T-helper 1 cell treated with Interleukin-12 subunit alpha and Interleukin-12 subunit beta and Interleukin-4 antibody, amounts not matched to agents 30 μg/mL and 1 μg/mL, for 36 hours (primary cell): ENCODE data around the gene MAGI3.
"Not testable (repeated sequence)": the region's sequence is repeated elsewhere in the genome, so short reads cannot be mapped to it uniquely, and the experiment has no call there.

Experiments used
- H3K27ac Mint-ChIP-seq: one replicate; pipeline ENCODE4 v1.8.0; 2021; ENCODE audit warnings: mild to moderate bottlenecking, mixed read lengths
- H3K27me3 Mint-ChIP-seq: one replicate; pipeline ENCODE4 v1.8.0; 2021; ENCODE audit warnings: low read depth, mixed read lengths
- H3K36me3 Mint-ChIP-seq: one replicate; pipeline ENCODE4 v1.8.0; 2021; ENCODE audit warnings: low read depth, mixed read lengths
- H3K4me1 Mint-ChIP-seq: one replicate; pipeline ENCODE4 v1.8.0; 2021; ENCODE audit warnings: low read depth, mixed read lengths
- H3K4me3 Mint-ChIP-seq: one replicate; pipeline ENCODE4 v1.8.0; 2021; ENCODE audit warnings: mild to moderate bottlenecking, moderate library complexity, mixed read lengths
- H3K9me3 Mint-ChIP-seq: one replicate; pipeline ENCODE4 v1.8.0; 2021; ENCODE audit warnings: mixed read lengths

The MAGI3 gene

DNA sequence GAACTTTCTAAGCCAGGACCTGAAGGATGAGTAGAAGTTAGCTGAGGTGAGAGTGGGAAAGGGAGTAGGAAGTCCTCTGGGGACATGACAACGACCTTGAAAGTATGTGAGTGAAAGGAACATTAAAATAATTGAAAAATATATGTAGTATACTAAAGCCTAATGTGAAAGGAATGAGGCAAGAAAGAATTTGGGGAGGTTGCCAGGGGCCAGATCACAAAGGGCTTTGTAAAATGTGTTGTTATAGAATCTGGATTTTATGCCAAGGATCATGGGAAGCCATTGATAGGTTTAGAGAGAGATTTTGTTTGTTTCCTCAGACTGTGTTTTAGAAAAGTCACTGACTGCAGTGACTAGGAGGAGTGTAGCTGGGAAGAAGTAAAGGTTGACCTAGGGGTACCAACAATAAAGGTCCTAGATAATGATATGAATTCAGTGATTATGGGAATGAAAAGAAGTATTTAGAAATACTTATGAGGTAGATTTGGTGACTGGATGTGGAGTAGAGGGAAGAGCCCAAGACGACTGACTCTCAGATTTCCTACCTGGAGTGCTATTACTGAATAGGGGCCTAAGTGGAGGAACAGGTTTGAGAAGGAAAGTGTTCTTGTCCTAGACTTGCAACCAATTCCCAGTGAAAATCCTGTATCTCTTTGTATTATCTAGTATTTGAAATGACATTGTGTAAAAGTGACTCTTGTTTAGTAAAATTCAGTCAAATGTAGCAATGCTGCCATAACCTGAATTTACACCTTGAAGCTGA is 189.1 kb downstream of the MAGI3 start:
- H3K27me3 Mint-ChIP-seq, result no peaks in the 10 kb centered on the region
- H3K36me3 Mint-ChIP-seq, result no peaks in the 10 kb centered on the region
- H3K4me3 Mint-ChIP-seq, result no peak overlapping the region
- H3K27ac Mint-ChIP-seq, result no peak overlapping the region
- peaks cover 4% of the 10 kb centered on the region for H3K9me3 Mint-ChIP-seq
- H3K4me1 Mint-ChIP-seq, result no peaks in the 10 kb centered on the region

DNA sequence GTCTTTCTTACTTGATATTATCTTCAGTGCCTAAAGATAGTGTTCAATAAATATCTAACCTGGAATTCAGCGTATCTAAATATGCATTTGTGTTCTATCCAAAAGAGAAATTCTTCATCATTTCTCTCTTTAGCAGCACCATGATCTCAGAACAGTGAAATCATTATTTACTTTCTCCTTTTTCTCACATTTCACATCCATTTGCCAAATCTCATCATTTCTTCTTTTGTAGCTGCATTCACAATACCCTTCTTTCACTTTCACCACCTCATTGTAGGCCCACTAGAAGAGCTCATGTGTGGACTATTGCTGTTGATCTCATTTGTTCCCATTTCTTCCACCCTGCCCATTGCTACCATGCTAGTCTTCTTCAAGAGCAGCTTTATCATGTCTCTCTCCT is 191.0 kb downstream of the MAGI3 start:
- no peaks in the 10 kb centered on the region for H3K36me3 Mint-ChIP-seq
- H3K4me1 Mint-ChIP-seq, result no peaks in the 10 kb centered on the region
- H3K4me3 Mint-ChIP-seq, result no peak overlapping the region
- H3K27me3 Mint-ChIP-seq, result no peaks in the 10 kb centered on the region
- H3K27ac Mint-ChIP-seq, result no peak overlapping the region
- H3K9me3 Mint-ChIP-seq, result no peaks in the 10 kb centered on the region

DNA sequence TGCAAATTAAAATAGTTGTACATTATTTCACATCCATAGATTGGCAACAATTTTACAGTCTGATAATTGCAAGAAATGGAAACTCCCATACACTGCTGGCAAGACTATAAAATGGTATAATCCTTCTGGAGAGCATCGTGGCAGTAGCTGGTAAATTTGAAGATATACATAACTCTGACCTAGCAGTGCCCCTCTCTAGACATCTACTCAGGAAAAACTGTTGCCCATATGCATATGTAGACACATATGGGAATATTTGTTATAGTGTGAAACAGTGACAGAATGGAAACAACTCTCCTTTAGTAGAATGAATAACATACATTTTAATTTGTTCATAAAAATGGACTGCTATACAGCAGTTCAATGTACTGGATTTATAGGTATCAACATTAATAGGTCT is 191.8 kb downstream of the MAGI3 start:
- Mint-ChIP-seq H3K9me3 (no peaks in the 10 kb centered on the region), H3K4me3 (no peak overlapping the region), H3K27me3 (no peaks in the 10 kb centered on the region), H3K4me1 (no peaks in the 10 kb centered on the region), H3K27ac (no peak overlapping the region), H3K36me3 (no peaks in the 10 kb centered on the region)

DNA sequence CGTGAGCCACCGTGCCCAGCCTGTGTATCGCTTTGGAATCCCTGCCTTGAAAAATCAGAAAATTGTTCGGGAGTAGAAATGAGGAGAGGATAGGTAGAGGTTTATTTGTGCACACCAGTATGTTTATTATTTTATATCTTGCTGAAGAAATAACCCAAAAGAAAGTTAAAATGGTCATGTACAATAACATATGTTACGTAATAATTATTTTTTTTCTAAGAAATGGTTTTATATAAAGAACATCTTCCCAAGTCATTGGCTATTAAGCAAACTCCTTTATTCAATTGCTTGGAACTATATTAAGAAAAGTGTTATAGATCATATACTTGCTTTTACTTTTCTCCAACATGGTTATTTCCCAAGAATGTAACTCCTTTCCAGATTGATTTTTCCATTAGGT is 197.2 kb downstream of the MAGI3 start:
- H3K36me3 Mint-ChIP-seq, result no peaks in the 10 kb centered on the region
- H3K4me1 Mint-ChIP-seq, result no peaks in the 10 kb centered on the region
- no peak overlapping the region for H3K4me3 Mint-ChIP-seq
- no peaks in the 10 kb centered on the region for H3K9me3 Mint-ChIP-seq
- no peak overlapping the region for H3K27ac Mint-ChIP-seq
- no peaks in the 10 kb centered on the region for H3K27me3 Mint-ChIP-seq

DNA sequence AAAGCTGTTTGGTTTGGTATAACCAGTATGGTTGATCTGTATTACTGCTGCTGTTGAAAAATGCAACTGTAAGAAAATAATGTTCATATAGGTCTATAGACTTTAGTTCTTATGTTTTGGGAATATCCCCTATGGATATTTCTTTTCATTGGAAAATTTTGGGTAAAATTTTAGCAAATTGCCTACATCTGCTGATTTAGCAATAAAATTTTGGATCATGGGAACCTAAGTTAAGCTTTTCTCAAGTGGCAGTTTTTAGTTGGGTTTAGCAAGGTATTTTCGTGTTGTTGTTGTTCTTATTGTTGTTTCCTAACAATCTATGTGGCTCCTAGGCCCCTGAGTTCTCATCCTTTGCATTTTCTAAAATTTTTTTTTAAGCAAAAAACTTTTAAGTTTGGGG is 201.9 kb downstream of the MAGI3 start:
- peaks cover 8% of the 10 kb centered on the region for H3K36me3 Mint-ChIP-seq
- no peak overlapping the region for H3K4me3 Mint-ChIP-seq
- no peaks in the 10 kb centered on the region for H3K4me1 Mint-ChIP-seq
- H3K9me3 Mint-ChIP-seq, result peaks cover 7% of the 10 kb centered on the region
- H3K27ac Mint-ChIP-seq, result no peak overlapping the region
- no peaks in the 10 kb centered on the region for H3K27me3 Mint-ChIP-seq

DNA sequence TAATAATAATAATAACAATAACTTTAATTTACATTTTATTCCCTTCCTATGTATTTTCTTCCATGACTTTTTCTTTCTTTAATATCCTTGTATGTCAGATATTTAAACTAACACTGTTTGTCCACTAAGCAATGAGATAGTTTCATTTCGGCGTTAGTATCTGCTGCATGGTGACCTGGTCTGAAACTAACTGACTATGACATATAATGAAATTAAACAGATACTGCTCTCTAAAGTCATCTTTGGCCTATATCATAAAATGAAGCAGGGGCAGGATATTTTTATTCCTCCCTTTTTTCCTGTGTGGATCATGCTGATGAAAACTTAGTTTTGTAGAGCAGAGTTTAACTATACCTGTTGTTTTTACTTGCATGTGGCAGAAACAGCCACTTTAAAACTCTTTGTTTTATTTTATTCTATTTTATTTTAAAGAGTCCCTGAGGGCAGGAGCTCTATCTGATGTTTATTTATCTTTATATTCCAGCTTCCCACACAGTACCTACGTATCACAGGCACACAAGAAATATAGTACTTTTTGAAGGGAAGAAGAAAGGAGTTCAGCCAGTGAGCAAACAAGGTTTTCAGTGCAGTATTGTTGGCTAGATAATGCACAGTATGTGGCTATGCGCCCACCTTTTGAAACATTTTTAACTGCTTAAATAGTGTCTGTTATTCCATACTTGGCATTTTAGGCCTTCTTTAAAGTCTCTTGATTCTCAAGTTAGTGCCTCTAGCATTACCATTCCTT is 203.4 kb downstream of the MAGI3 start:
- Mint-ChIP-seq H3K27me3 (no peaks in the 10 kb centered on the region), H3K9me3 (peaks cover 19% of the 10 kb centered on the region), H3K4me3 (no peak overlapping the region), H3K36me3 (peaks cover 19% of the 10 kb centered on the region), H3K27ac (no peak overlapping the region), H3K4me1 (no peaks in the 10 kb centered on the region)

DNA sequence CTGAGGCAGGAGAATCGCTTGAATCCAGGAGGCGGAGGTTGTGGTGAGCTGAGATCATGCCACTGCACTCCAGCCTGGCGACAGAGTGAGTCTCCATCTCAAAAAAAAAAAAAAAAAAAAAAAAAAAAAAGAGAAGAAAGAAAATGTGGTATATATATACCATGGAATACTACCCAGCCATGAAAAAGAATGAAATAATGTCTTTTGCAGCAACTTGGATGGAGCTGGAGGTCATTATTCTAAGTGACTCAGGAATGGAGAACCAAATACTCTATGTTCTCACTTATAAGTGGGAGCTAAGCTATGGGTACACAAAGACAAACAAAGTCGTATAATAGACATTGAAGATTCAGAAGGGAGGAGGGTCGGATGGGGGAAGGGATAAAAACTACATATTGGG is 214.2 kb downstream of the MAGI3 start:
- H3K27me3 Mint-ChIP-seq, H3K36me3 Mint-ChIP-seq, H3K27ac Mint-ChIP-seq, H3K4me3 Mint-ChIP-seq: not testable (repeated sequence)
- peaks cover 11% of the 10 kb centered on the region for H3K4me1 Mint-ChIP-seq
- H3K9me3 Mint-ChIP-seq, result peaks cover 16% of the 10 kb centered on the region

DNA sequence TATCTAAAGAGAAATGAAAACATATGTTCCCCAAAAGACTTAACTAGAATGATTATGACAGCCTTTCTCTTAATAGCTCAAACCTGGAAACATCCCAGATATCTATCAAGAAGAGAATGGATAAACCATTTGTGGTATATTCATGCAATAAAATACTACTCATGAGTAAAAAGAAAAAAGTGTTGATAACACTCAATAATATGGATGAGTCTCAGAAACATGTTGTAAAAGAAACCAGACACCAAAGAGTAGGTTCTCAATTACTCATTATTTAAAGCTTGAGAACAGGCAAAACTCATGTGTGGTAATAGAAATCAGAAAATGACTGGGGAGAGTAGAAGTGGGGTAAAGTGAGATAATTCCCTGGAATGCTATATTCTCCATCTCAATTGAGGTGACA is 214.8 kb downstream of the MAGI3 start:
- Mint-ChIP-seq H3K4me3 (no peak overlapping the region), H3K9me3 (peaks cover 16% of the 10 kb centered on the region), H3K36me3 (peaks cover 3% of the 10 kb centered on the region), H3K27me3 (no peaks in the 10 kb centered on the region), H3K27ac (no peak overlapping the region), H3K4me1 (peaks cover 11% of the 10 kb centered on the region)

DNA sequence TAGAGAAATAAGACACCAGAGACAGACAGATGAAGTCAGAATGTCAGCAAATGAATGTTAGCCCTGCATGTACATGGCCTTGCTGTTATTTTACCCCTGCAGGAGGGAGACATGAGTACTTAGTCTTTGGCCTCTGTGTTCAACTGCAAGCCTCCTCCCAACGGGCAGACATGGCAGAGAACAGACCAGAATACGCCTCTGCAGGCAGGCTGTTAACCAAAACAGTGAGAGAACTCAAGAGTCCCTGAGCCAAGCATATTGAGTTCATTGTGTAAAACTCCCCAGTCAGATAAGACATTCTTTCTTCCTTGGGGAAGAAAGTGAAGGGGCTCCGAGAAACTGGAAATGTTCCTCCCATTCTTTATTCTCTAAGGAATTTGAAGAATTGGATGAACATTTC is 218.1 kb downstream of the MAGI3 start:
- H3K4me3 Mint-ChIP-seq, result no peak overlapping the region
- no peaks in the 10 kb centered on the region for H3K27me3 Mint-ChIP-seq
- peaks cover 2% of the 10 kb centered on the region for H3K36me3 Mint-ChIP-seq
- H3K9me3 Mint-ChIP-seq, result peaks cover 7% of the 10 kb centered on the region
- peaks cover 2% of the 10 kb centered on the region for H3K4me1 Mint-ChIP-seq
- no peak overlapping the region for H3K27ac Mint-ChIP-seq

DNA sequence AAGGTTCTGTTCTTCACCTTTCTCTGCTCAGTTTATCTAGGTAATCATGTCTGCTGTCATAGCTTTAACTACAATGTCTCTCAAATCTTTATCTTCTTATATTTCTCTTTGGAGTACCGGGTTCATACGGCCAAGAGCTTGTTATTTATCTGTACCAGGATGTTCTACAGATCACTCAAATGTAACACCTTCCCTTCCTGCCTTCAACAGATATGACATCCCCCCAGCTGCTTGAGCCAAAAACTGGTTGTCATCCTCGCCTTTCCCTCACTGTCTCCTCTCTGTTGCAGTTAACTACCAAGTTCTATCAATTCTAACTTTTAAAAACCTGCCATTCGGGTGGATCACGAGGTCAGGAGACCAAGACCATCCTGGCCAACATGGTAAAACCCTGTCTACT is 220.1 kb downstream of the MAGI3 start:
- no peaks in the 10 kb centered on the region for H3K36me3 Mint-ChIP-seq
- H3K27me3 Mint-ChIP-seq, result no peaks in the 10 kb centered on the region
- H3K27ac Mint-ChIP-seq, result no peak overlapping the region
- no peaks in the 10 kb centered on the region for H3K9me3 Mint-ChIP-seq
- no peaks in the 10 kb centered on the region for H3K4me1 Mint-ChIP-seq
- H3K4me3 Mint-ChIP-seq, result no peak overlapping the region

DNA sequence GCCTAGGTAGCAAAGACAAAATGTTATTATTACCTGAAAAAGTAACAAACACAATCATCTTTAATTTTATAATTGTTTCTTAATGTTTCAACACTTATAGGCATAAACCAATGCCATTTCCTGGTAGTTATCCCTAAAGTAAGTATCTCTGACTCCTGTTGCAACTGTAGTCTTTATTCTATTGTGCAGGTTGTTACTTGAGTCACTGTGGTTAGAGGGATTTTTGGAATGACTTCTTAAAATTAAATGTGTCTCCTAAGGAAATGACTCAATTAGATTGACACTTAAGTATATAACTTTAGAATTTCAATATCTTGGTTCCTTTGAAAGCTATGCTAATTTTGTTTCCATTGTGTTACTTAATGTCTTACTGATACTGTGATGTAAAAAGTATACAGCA is 225.1 kb downstream of the MAGI3 start:
- no peak overlapping the region for H3K27ac Mint-ChIP-seq
- no peaks in the 10 kb centered on the region for H3K27me3 Mint-ChIP-seq
- no peak overlapping the region for H3K4me3 Mint-ChIP-seq
- H3K36me3 Mint-ChIP-seq, result no peaks in the 10 kb centered on the region
- no peaks in the 10 kb centered on the region for H3K4me1 Mint-ChIP-seq
- H3K9me3 Mint-ChIP-seq, result no peaks in the 10 kb centered on the region

DNA sequence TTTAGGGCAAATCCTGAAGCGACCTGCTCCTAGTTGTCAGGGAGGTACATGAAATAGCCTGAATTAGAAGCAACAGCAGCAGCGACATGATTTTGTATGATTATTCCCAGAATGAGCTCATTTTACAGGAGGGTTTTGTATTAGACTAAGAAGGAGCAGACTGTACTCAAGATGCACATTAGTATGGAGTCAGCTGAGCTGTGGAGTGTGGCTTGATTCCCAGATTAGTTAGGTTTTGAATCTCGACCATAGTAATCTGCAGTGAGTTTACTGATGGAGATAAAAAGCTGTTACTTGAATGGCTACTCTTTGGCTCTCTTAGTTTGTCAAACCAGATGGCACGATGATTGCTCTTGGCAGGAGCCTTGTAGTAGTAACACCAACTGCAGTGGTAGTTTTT is 225.8 kb downstream of the MAGI3 start:
- Mint-ChIP-seq H3K27me3 (no peaks in the 10 kb centered on the region), H3K4me1 (no peaks in the 10 kb centered on the region), H3K9me3 (no peaks in the 10 kb centered on the region), H3K36me3 (peaks cover 1% of the 10 kb centered on the region), H3K27ac (no peak overlapping the region), H3K4me3 (no peak overlapping the region)

DNA sequence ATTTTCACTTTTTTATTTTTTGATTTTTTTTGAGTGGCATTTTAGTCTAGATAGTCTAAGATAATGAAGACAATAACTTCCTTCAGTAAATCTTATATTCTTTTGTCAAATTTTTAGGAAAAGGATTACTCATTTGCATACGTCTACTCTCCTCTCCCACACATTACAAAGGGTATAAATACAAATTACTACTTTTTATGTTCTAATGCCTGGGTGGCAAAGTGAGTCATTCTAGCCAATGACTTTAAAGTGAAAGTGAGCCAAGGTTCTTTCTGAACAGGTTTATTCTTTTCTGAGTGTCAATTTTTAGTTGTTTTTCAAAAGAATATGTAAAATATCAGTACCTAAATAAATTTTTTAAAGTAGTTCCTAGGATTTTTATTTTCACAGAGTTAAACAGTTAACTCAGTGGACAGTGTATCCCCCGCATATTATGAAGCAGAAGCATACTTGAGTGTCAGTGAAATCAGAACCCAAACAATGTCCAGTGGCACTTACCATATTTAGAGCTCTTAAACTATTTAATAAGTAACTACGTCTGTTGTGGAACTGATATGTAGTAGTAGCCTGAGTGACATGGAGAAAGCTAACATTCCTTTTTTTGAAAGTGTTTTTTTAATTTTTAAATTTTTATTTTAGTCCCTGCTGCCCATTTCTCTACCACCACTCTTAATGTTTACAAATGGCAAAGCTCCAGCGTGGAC is 227.3 kb downstream of the MAGI3 start:
- Mint-ChIP-seq H3K9me3 (no peaks in the 10 kb centered on the region), H3K36me3 (peaks cover 2% of the 10 kb centered on the region), H3K4me3 (no peak overlapping the region), H3K27me3 (no peaks in the 10 kb centered on the region), H3K27ac (no peak overlapping the region), H3K4me1 (no peaks in the 10 kb centered on the region)

DNA sequence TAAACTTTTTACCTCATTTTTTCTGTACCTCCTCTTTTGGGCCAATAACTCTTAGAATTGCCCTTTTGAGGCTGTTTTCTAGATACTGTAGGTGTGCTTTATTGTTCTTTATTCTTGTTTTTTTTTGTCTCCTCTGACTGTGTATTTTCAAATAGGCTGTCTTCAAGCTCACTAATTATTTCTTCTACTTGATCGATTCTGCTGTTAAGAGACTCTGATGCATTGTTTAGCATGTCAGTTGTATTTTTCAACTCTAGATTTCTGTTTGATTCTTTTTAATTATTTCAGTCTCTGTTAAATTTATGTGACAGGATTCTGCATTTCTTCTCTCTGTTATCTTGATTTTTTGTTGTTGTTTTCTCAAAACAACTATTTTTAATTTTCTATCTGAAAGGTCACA is 238.7 kb downstream of the MAGI3 start:
- Mint-ChIP-seq H3K9me3 (peaks cover 30% of the 10 kb centered on the region), H3K27ac (no peak overlapping the region), H3K4me3 (no peak overlapping the region), H3K36me3 (no peaks in the 10 kb centered on the region), H3K4me1 (no peaks in the 10 kb centered on the region), H3K27me3 (peaks cover 5% of the 10 kb centered on the region)
